ENCODE measurements around the gene CMTM6. TPM values are rescaled to one million over a fixed set of nuclear protein-coding genes. Genes with fewer than 3 reads are reported as not detected.

Gene CMTM6
- total and polyA plus RNA-seq, 9 of the 15 experiments (the other 6 are each of a cell fraction or from before 2014, with no cell fraction given): 8.9 to 39.7 (median 19.5) TPM

- Histone ChIP-seq H3K9me1 (ENCODE audit: control insufficient read depth, insufficient read depth, low read length) (no peaks in the 10 kb centered on the region), H3K27ac (ENCODE audit: extremely low read depth, low read depth, low read length) (no peak overlapping the region; the same call in 2 of the 3 replicates), H3K9ac (ENCODE audit: insufficient read depth in 1 of 2, low read depth in 2 of 2, low read length in 2 of 2) (no peak overlapping the region), H3K36me3 (ENCODE audit: control insufficient read depth, insufficient read depth, low read length) (no peaks in the 10 kb centered on the region; the same call in 1 of the 3 replicates), H2AFZ (ENCODE audit: low read depth, low read length) (peak overlapping the region; percentile 99), H4K20me1 (replicated peaks; ENCODE audit: control insufficient read depth, insufficient read depth, low read length) (peaks cover 6% of the 10 kb centered on the region), H3K9me3 (replicated peaks; ENCODE audit: control insufficient read depth, insufficient read depth, low read depth, low read length) (no peaks in the 10 kb centered on the region), H3K4me1 (replicated peaks in 1 of 2; ENCODE audit: control insufficient read depth in 2 of 2, insufficient read depth in 2 of 2, low read length in 2 of 2) (peaks cover 13 to 22% of the 10 kb centered on the region in 2 experiments; a peak in 4 of 5 replicates), H3K4me3 (peak overlapping the region; percentile 94), H3K79me2 (ENCODE audit: control insufficient read depth, insufficient read depth, low read length) (peaks cover 40% of the 10 kb centered on the region), H3K27me3 (ENCODE audit: control insufficient read depth in 2 of 2, insufficient read depth in 2 of 2, low read length in 2 of 2) (no peaks in the 10 kb centered on the region), H3K4me2 (ENCODE audit: insufficient read depth, low read length) (peak overlapping the region; percentile 79)
- ATAC-seq: no peak
- no peak for FAIRE-seq
- DNase-seq (ENCODE audit: extremely low read depth in 1 of 4, low spot score in 3 of 4): no peak
- ChIA-PET POLR2A (interaction anchor here (0.6 kb wide), 1 partner anchor 131 kb away, joined by 4 read pairs; no protein-coding TSS in a partner anchor), CTCF (ENCODE audit: low intra/inter-chr PET ratio) (no interaction called here)
- in situ Hi-C loops (cut with MboI) (no loop called here), intact Hi-C loops (cut with micrococcal nuclease) (loop anchor here (1.0 kb wide), 1 partner anchor 67 kb away; the partner anchor contains the start of gene DYNC1LI1)
- no TSS peak for BruUV-seq (replicated peaks)
- TF ChIP-seq ZNF316 (IDR thresholded peaks at IDR 0.05): peak; percentile 77
- TF ChIP-seq FOXJ2 (tag; IDR thresholded peaks at IDR 0.05): peak; percentile 88
- TF ChIP-seq GABPA (tag; conservative IDR thresholded peaks at IDR 0.05; ENCODE audit: low read depth): peak; percentile 30; the same call in 1 of the 2 replicates
- TF ChIP-seq HMG20A (CRISPR knock-in tag; conservative IDR thresholded peaks at IDR 0.05): 0 out of 2 replicates have a peak, but pooled peaks have one; percentile 60
- peak; percentile 95 for TF ChIP-seq NFIC (IDR thresholded peaks at IDR 0.05)
- 0 out of 2 replicates have a peak, but pooled peaks have one; percentile 18 for TF ChIP-seq MAFG (tag; conservative IDR thresholded peaks at IDR 0.05)
- TF ChIP-seq C11orf30 (IDR thresholded peaks at IDR 0.05; ENCODE audit: low read depth): peak; percentile 44; the same call in 1 of the 2 replicates
- peak; percentile 35 to 36; a peak in 2 of 4 replicates for TF ChIP-seq KDM1A (IDR thresholded peaks at IDR 0.05)
- no peak for TF ChIP-seq HDAC2 (IDR thresholded peaks at IDR 0.05)
- peak; percentile 47; the same call in 1 of the 2 replicates for TF ChIP-seq ZNF512 (tag; IDR thresholded peaks at IDR 0.05)
- no peak for TF ChIP-seq SAP30 (IDR thresholded peaks at IDR 0.05; ENCODE audit: borderline replicate concordance, insufficient read depth, low read depth, low read length, poor library complexity, severe bottlenecking)
- no peak for TF ChIP-seq NRF1 (conservative IDR thresholded peaks at IDR 0.05 in 1 of 2, IDR thresholded peaks at IDR 0.05 in 1 of 2)
- WGBS (ENCODE audit: insufficient coverage, low coverage, missing lambda C conversion rate): under 1% methylated on average over 6 of the region's 6 CpGs
Measured at GRCh38 chr3:32502946-32503286, 264 bp upstream of the CMTM6 start.

Data from K562 (cell line).